ENCODE results near the gene CT47C1.

Gene CT47C1

DNA sequence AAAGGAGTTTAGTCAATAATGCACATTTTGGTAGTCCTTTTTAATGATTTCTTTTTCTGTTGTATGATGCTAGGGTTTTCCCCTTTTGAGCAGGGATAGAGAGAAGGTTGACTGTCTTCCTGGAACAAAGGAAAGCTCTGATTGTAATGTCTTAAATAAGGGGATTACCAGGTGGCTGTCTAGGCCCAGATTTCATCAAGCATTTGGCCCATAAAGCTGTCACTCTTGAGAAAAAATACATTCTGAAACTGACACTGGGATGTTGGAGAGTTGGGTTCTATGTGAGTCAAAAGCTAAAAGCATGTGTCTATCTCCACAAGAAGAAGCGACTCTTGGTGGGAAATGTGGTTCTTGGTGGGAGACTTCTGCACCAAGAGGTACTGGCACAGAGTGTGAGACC lies 28.4 kb downstream of the CT47C1 start:
- H3K27me3 ChIP-seq (ENCODE audit: control insufficient read depth, insufficient read depth, low read length) = peaks cover 4% of the 10 kb centered on the region
- H3K4me3 ChIP-seq (ENCODE audit: low read depth, low read length) = no peak overlapping the region
- H3K27ac ChIP-seq (ENCODE audit: low read depth, low read length) = no peak overlapping the region
- H3K36me3 ChIP-seq (ENCODE audit: control insufficient read depth, insufficient read depth, low read length) = no peaks in the 10 kb centered on the region
- H3K9ac ChIP-seq (ENCODE audit: low read length) = no peak overlapping the region
- H3K9me3 ChIP-seq (ENCODE audit: control insufficient read depth, insufficient read depth, low read depth, low read length) = no peaks in the 10 kb centered on the region
- H3K4me1 ChIP-seq (ENCODE audit: control insufficient read depth, insufficient read depth, low read length) = no peaks in the 10 kb centered on the region

GRCh38 chrX:119105826-119106225 lies 33.0 kb downstream of the CT47C1 start:
- H3K9me3 ChIP-seq (ENCODE audit: control insufficient read depth, insufficient read depth, low read depth, low read length) = no peaks in the 10 kb centered on the region
- H3K4me3 ChIP-seq (ENCODE audit: low read depth, low read length) = no peak overlapping the region
- no peaks in the 10 kb centered on the region; the same call in 1 of the 2 replicates for H3K27me3 ChIP-seq (ENCODE audit: control insufficient read depth, insufficient read depth, low read length)
- no peaks in the 10 kb centered on the region for H3K4me1 ChIP-seq (ENCODE audit: control insufficient read depth, insufficient read depth, low read length)
- H3K36me3 ChIP-seq (ENCODE audit: control insufficient read depth, insufficient read depth, low read length) = no peaks in the 10 kb centered on the region
- H3K9ac ChIP-seq (ENCODE audit: low read length) = no peak overlapping the region
- H3K27ac ChIP-seq (ENCODE audit: low read depth, low read length) = no peak overlapping the region

GRCh38 chrX:119107206-119107605 lies 34.4 kb downstream of the CT47C1 start:
- H3K27ac ChIP-seq (ENCODE audit: low read depth, low read length) = no peak overlapping the region
- H3K27me3 ChIP-seq (ENCODE audit: control insufficient read depth, insufficient read depth, low read length) = no peaks in the 10 kb centered on the region; the same call in 1 of the 2 replicates
- H3K4me1 ChIP-seq (ENCODE audit: control insufficient read depth, insufficient read depth, low read length) = no peaks in the 10 kb centered on the region
- H3K9me3 ChIP-seq (ENCODE audit: control insufficient read depth, insufficient read depth, low read depth, low read length) = no peaks in the 10 kb centered on the region
- H3K9ac ChIP-seq (ENCODE audit: low read length) = no peak overlapping the region
- H3K36me3 ChIP-seq (ENCODE audit: control insufficient read depth, insufficient read depth, low read length) = no peaks in the 10 kb centered on the region
- no peak overlapping the region for H3K4me3 ChIP-seq (ENCODE audit: low read depth, low read length)

DNA sequence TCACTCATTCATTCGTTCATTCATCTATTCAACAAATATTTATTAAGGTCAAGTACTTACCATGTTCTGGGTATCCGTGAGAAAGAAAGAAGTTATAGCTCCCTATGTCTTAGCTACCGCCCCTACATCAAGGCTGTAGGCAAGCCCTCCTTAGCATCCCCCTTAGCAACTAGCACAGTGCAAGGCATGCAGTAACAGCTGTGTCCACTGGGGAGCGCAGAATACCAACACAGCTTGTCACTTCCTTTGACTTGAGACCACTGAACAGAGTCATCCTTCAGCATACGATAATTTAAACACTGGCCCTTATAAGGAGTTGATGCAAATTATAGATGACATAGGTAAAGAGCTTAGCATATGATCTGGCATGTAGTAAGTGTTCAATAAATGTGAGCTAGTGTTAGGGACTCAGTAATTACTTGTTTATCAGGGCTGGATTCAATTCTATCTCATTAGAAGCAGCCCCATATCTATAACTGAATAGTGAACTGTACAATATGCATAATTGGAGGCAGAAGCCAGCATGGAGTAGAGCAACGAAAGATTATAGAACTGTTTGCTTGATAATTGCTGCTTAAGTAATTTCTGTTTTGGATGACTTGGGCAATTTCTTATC lies 46.1 kb downstream of the CT47C1 start:
- no peak overlapping the region for H3K9ac ChIP-seq (ENCODE audit: low read length)
- no peaks in the 10 kb centered on the region for H3K9me3 ChIP-seq (ENCODE audit: control insufficient read depth, insufficient read depth, low read depth, low read length)
- no peak overlapping the region for H3K27ac ChIP-seq (ENCODE audit: low read depth, low read length)
- H3K4me1 ChIP-seq (ENCODE audit: control insufficient read depth, insufficient read depth, low read length) = peaks cover 3% of the 10 kb centered on the region; the same call in 1 of the 2 replicates
- H3K4me3 ChIP-seq (ENCODE audit: low read depth, low read length) = no peak overlapping the region
- H3K36me3 ChIP-seq (ENCODE audit: control insufficient read depth, insufficient read depth, low read length) = no peaks in the 10 kb centered on the region
- H3K27me3 ChIP-seq (ENCODE audit: control insufficient read depth, insufficient read depth, low read length) = no peaks in the 10 kb centered on the region; the same call in 1 of the 2 replicates

DNA sequence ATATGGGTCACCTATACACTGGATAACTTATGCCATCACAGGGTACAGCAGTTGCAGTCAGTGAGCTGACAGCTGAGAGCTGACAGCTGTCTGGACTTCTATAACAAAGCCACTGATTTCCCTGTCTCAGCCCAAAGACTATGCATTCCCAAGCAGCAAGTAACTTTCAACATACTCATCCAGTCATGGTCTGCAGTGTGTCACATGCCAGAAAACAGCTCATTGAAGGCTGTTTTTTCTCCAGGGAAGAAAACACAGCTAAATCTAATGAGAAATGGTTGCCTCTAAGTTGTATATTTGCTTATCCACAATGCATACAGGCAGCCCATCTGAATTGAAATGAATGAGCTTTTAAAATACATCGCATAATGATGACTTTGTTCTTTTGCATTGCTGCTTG lies 48.5 kb downstream of the CT47C1 start:
- no peak overlapping the region for H3K9ac ChIP-seq (ENCODE audit: low read length)
- H3K27me3 ChIP-seq (ENCODE audit: control insufficient read depth, insufficient read depth, low read length) = no peaks in the 10 kb centered on the region; the same call in 1 of the 2 replicates
- no peak overlapping the region for H3K4me3 ChIP-seq (ENCODE audit: low read depth, low read length)
- no peaks in the 10 kb centered on the region for H3K36me3 ChIP-seq (ENCODE audit: control insufficient read depth, insufficient read depth, low read length)
- no peaks in the 10 kb centered on the region for H3K4me1 ChIP-seq (ENCODE audit: control insufficient read depth, insufficient read depth, low read length)
- no peaks in the 10 kb centered on the region for H3K9me3 ChIP-seq (ENCODE audit: control insufficient read depth, insufficient read depth, low read depth, low read length)
- no peak overlapping the region for H3K27ac ChIP-seq (ENCODE audit: low read depth, low read length)

All from HUES6 (cell line).